Keratinocyte (primary cell): ENCODE results near the gene FOXJ1. TPM values are rescaled to one million over a fixed set of nuclear protein-coding genes. Genes with fewer than 3 reads are reported as not detected.

Experiments used
- DNase-seq: peaks from one replicate; pipeline ENCODE4 v3.0.0-alpha.2; 2011; ENCODE audit warnings: low read depth, missing footprints, low spot score
- FAIRE-seq: peaks from 2 replicates; lab custom pipeline; 2011; peaks lifted over from hg19 to GRCh38; lab: Jason Lieb, UNC
- H2AFZ ChIP-seq: 2 replicates; pipeline ENCODE4 v1.6.0; 2012; ENCODE audit warnings: low read length, control low read depth, inconsistent platforms; ENCODE audit not compliant: control insufficient read depth
- H3K27ac ChIP-seq: 2 replicates; pipeline ENCODE4 v1.5.1; 2011; ENCODE audit warnings: low read length; ENCODE audit not compliant: control insufficient read depth, insufficient read depth
- H3K27me3 ChIP-seq: 3 replicates; pipeline ENCODE4 v1.6.0; 2011; ENCODE audit warnings: low read length; ENCODE audit not compliant: control insufficient read depth, insufficient read depth; ENCODE audit errors: extremely low read depth
- H3K36me3 ChIP-seq, 2 experiments: 2 replicates in 1 of 2; 3 replicates in 1 of 2; pipeline ENCODE4 v1.5.1; 2011; ENCODE audit warnings: low read length in 2 of 2, mild to moderate bottlenecking in 1 of 2; ENCODE audit not compliant: control insufficient read depth in 2 of 2, insufficient read depth in 2 of 2; ENCODE audit errors: extremely low read depth in 1 of 2
- H3K4me1 ChIP-seq: 3 replicates; pipeline ENCODE4 v1.5.1; 2011; ENCODE audit warnings: low read length; ENCODE audit not compliant: control insufficient read depth, insufficient read depth; ENCODE audit errors: extremely low read depth
- H3K4me2 ChIP-seq: 3 replicates; pipeline ENCODE4 v1.6.0; 2011; ENCODE audit warnings: low read depth, low read length; ENCODE audit not compliant: control insufficient read depth, insufficient read depth; ENCODE audit errors: extremely low read depth
- H3K4me3 ChIP-seq, 3 experiments: fragments of 200-600 bp in 1 of 3; sonication (generic) in 1 of 3; 2 replicates in 2 of 3; 3 replicates in 1 of 3; pipeline ENCODE4 v1.5.1; 2011 to 2016; ENCODE audit warnings: low read length in 3 of 3, mild to moderate bottlenecking in 3 of 3, control low read depth in 2 of 3, inconsistent platforms in 1 of 3, low read depth in 1 of 3, mixed read lengths in 1 of 3, mixed run types in 1 of 3, moderate library complexity in 1 of 3; ENCODE audit not compliant: control insufficient read depth in 2 of 3, insufficient read depth in 2 of 3; ENCODE audit errors: extremely low read depth in 1 of 3
- H3K79me2 ChIP-seq: 2 replicates; pipeline ENCODE4 v1.6.0; 2012; ENCODE audit warnings: low read length; ENCODE audit not compliant: control insufficient read depth, insufficient read depth
- H3K9ac ChIP-seq: 3 replicates; pipeline ENCODE4 v1.6.0; 2011; ENCODE audit warnings: low read length; ENCODE audit not compliant: control insufficient read depth, insufficient read depth; ENCODE audit errors: extremely low read depth
- H3K9me1 ChIP-seq: 3 replicates; pipeline ENCODE4 v1.6.0; 2011; ENCODE audit warnings: low read length; ENCODE audit not compliant: control insufficient read depth, insufficient read depth; ENCODE audit errors: extremely low read depth
- H3K9me3 ChIP-seq: 2 replicates; pipeline ENCODE4 v1.5.1; 2012; ENCODE audit warnings: low read depth, low read length; ENCODE audit not compliant: control insufficient read depth
- H4K20me1 ChIP-seq: 3 replicates; pipeline ENCODE4 v1.6.0; 2011; ENCODE audit warnings: low read length; ENCODE audit not compliant: control insufficient read depth, insufficient read depth; ENCODE audit errors: extremely low read depth
- CTCF ChIP-seq, 3 experiments: IDR thresholded peaks in 1 of 3; conservative IDR thresholded peaks in 1 of 3; optimal IDR thresholded peaks in 1 of 3; 2 replicates in 2 of 3; 3 replicates in 1 of 3; pipeline versions ENCODE3 to v1.5.1; 2011; ENCODE audit warnings: low read length in 3 of 3, mild to moderate bottlenecking in 3 of 3, moderate library complexity in 2 of 3, control low read depth in 1 of 3, inconsistent platforms in 1 of 3; ENCODE audit not compliant: insufficient read depth in 2 of 3; ENCODE audit errors: extremely low read depth in 1 of 3
- EZH2 ChIP-seq: IDR thresholded peaks from one replicate; pipeline ENCODE4 v1.6.1; 2012; ENCODE audit warnings: inconsistent platforms, mild to moderate bottlenecking, low read length, moderate library complexity
- dilution Hi-C: fragments of 300-500 bp; cut with MboI; formaldehyde crosslinking; loops from one replicate; pipeline ENCODE4 v1.7.0; 2020; ENCODE audit warnings: low sequenced_read_pairs; ENCODE audit not compliant: extremely low pct_ligation_motif_present
- polyA plus RNA-seq, 5 experiments: library from polyadenylated mRNA; depleted of rRNA in 3 of 5; stranded (reverse) in 3 of 5; stranded (forward) in 1 of 5; unstranded in 1 of 5; fragments of >200 nt; gene quantifications; 1 replicate in 1 of 5; 2 replicates in 3 of 5; 3 replicates in 1 of 5; pipeline versions ENCODE4 v1.2.1 to v1.2.3, GENCODE V29; 2011 to 2012; ENCODE audit warnings: missing spikeins in 2 of 5, low read depth in 1 of 5, low replicate concordance in 1 of 5

Gene FOXJ1
- polyA plus RNA-seq, 1 donor (not counting 4 experiments of a cell fraction or from before 2014, with no cell fraction given) = 0.03 TPM

- FAIRE-seq (no peak), DNase-seq (no peak)
- no peak overlapping the region for H3K27ac ChIP-seq
- H3K27me3 ChIP-seq = peaks cover 8% of the 10 kb centered on the region
- no peaks in the 10 kb centered on the region for H4K20me1 ChIP-seq
- dilution Hi-C loops = no loop called here
- no peaks in the 10 kb centered on the region for H3K9me1 ChIP-seq
- no peak overlapping the region for H3K4me3 ChIP-seq
- no peak overlapping the region for H3K4me2 ChIP-seq
- no peaks in the 10 kb centered on the region for H3K36me3 ChIP-seq
- H3K9ac ChIP-seq = no peak overlapping the region
- H3K4me1 ChIP-seq = no peaks in the 10 kb centered on the region
- no peak overlapping the region for H2AFZ ChIP-seq
- TF ChIP-seq EZH2 (no peak), CTCF (optimal IDR thresholded peaks at IDR 0.05 in 1 of 3, IDR thresholded peaks at IDR 0.05 in 1 of 3, conservative IDR thresholded peaks at IDR 0.05 in 1 of 3; ENCODE audit: extremely low read depth in 1 of 3, insufficient read depth in 2 of 3, low read length in 3 of 3) (peak in 2 of 3 experiments; percentile 56 to 59)
- no peaks in the 10 kb centered on the region for H3K79me2 ChIP-seq
- H3K9me3 ChIP-seq = no peaks in the 10 kb centered on the region
Measured at GRCh38 chr17:76147211-76148014, 6.4 kb upstream of the FOXJ1 start.

- dilution Hi-C loops = no loop called here
Measured at GRCh38 chr17:76146053-76146851, 5.2 kb upstream of the FOXJ1 start.

More at GRCh38 chr17:76146053-76146851, 5.2 kb upstream of the FOXJ1 start:
- no peaks in the 10 kb centered on the region for H4K20me1 ChIP-seq
- H3K36me3 ChIP-seq = no peaks in the 10 kb centered on the region
- H3K4me1 ChIP-seq = peaks cover 3% of the 10 kb centered on the region
- no peaks in the 10 kb centered on the region for H3K9me1 ChIP-seq
- DNase-seq (no peak), FAIRE-seq (no peak)
- H3K27ac ChIP-seq = no peak overlapping the region
- no peak overlapping the region for H3K4me3 ChIP-seq
- H3K9me3 ChIP-seq = no peaks in the 10 kb centered on the region
- no peak overlapping the region for H3K4me2 ChIP-seq
- no peaks in the 10 kb centered on the region for H3K79me2 ChIP-seq
- no peak overlapping the region for H3K9ac ChIP-seq
- TF ChIP-seq EZH2 (no peak), CTCF (optimal IDR thresholded peaks at IDR 0.05 in 1 of 3, IDR thresholded peaks at IDR 0.05 in 1 of 3, conservative IDR thresholded peaks at IDR 0.05 in 1 of 3; ENCODE audit: extremely low read depth in 1 of 3, insufficient read depth in 2 of 3, low read length in 3 of 3) (no peak)
- H2AFZ ChIP-seq = no peak overlapping the region
- H3K27me3 ChIP-seq = peaks cover 13% of the 10 kb centered on the region
